Endodermal cell (in vitro differentiated cells): Measurements from ENCODE around the gene QSOX2. TPM values are rescaled to one million over a fixed set of nuclear protein-coding genes. Genes with fewer than 3 reads are reported as not detected.

Source experiments
- DNase-seq: peaks from one replicate; pipeline ENCODE4 v3.0.0-alpha.2; 2017
- H3K27ac ChIP-seq: 2 replicates; pipeline ENCODE4 v1.5.1; 2013; ENCODE audit warnings: mild to moderate bottlenecking, low read depth, low read length, moderate library complexity
- H3K27me3 ChIP-seq: 2 replicates; pipeline ENCODE4 v1.6.1; 2013; ENCODE audit warnings: mild to moderate bottlenecking, low read length, moderate library complexity; ENCODE audit not compliant: insufficient read depth, control insufficient read depth, poor library complexity, severe bottlenecking
- H3K36me3 ChIP-seq: 2 replicates; pipeline ENCODE4 v1.7.0; 2013; ENCODE audit warnings: mild to moderate bottlenecking, low read length, moderate library complexity; ENCODE audit not compliant: control insufficient read depth, insufficient read depth
- H3K4me1 ChIP-seq: one replicate; pipeline ENCODE4 v1.7.0; 2013; ENCODE audit warnings: low read length; ENCODE audit not compliant: control insufficient read depth, insufficient read depth
- H3K4me3 ChIP-seq: 2 replicates; pipeline ENCODE4 v1.5.1; 2013; ENCODE audit warnings: mild to moderate bottlenecking, low read length, moderate library complexity
- H3K9ac ChIP-seq: 2 replicates; pipeline ENCODE4 v1.6.1; 2013; ENCODE audit warnings: mild to moderate bottlenecking, low read length, moderate library complexity; ENCODE audit not compliant: poor library complexity, severe bottlenecking; ENCODE audit errors: extremely low read depth
- H3K9me3 ChIP-seq: 2 replicates; pipeline ENCODE4 v1.6.1; 2013; ENCODE audit warnings: mild to moderate bottlenecking, low read length, moderate library complexity; ENCODE audit not compliant: control insufficient read depth
- H3K27ac Mint-ChIP-seq: 2 replicates; pipeline ENCODE4 v1.8.0; 2020; ENCODE audit warnings: mixed read lengths
- H3K27me3 Mint-ChIP-seq: 2 replicates; pipeline ENCODE4 v1.8.0; 2021; ENCODE audit warnings: mild to moderate bottlenecking, mixed read lengths; ENCODE audit not compliant: insufficient read depth
- H3K36me3 Mint-ChIP-seq: 2 replicates; pipeline ENCODE4 v1.8.0; 2020; ENCODE audit warnings: low read depth, mixed read lengths
- H3K4me1 Mint-ChIP-seq: 2 replicates; pipeline ENCODE4 v1.8.0; 2020; ENCODE audit warnings: mixed read lengths
- H3K4me3 Mint-ChIP-seq: 2 replicates; pipeline ENCODE4 v1.8.0; 2020; ENCODE audit warnings: mild to moderate bottlenecking, moderate library complexity, mixed read lengths
- H3K9me3 Mint-ChIP-seq: 2 replicates; pipeline ENCODE4 v1.8.0; 2020; ENCODE audit warnings: mild to moderate bottlenecking, mixed read lengths
- CTCF ChIP-seq: fragments of 200-600 bp; sonication (generic); conservative IDR thresholded peaks from 2 replicates; pipeline ENCODE4 v1.5.0; 2021; ENCODE audit warnings: antibody characterized with exemption, mild to moderate bottlenecking
- WGBS, 2 experiments: methylation state at CpG; one replicate each; pipeline versions ENCODE4 v1.1.5 to v1.1.7; 2013; ENCODE audit warnings: missing lambda C conversion rate in 2 of 2, mixed read lengths in 1 of 2; ENCODE audit not compliant: insufficient coverage in 1 of 2, insufficient read length in 1 of 2; 5-methylcytosine and 5-hydroxymethylcytosine counted together
- total RNA-seq, 2 donors: library from RNA; stranded (reverse); fragmentation: NEBNext Ultra II Directional in 1 of 2; extraction: Animal tissue kit (Norgen Biotek cat#: 25700) in 1 of 2; gene quantifications; 2 replicates in 1 of 2; 3 replicates in 1 of 2; pipeline ENCODE4 v1.2.1, GENCODE V29; 2021

Gene QSOX2
- total RNA-seq, 2 donors from 2014 or later: 22.0 to 26.3 TPM

- Histone ChIP-seq H3K36me3 (no peaks in the 10 kb centered on the region), H3K9ac (no peak overlapping the region), H3K27ac (no peak overlapping the region), H3K27me3 (no peaks in the 10 kb centered on the region), H3K4me1 (peaks cover 7% of the 10 kb centered on the region), H3K4me3 (peak overlapping the region; percentile 87), H3K9me3 (no peaks in the 10 kb centered on the region)
- peaks cover 17% of the 10 kb centered on the region for H3K4me1 Mint-ChIP-seq
- WGBS, 2 experiments: 78 to 92% methylated on average over 4 of the region's 4 CpGs
- no peaks in the 10 kb centered on the region for H3K36me3 Mint-ChIP-seq
- peak overlapping the region; percentile 78 for H3K4me3 Mint-ChIP-seq
- DNase-seq: no peak
- no peaks in the 10 kb centered on the region for H3K9me3 Mint-ChIP-seq
- H3K27me3 Mint-ChIP-seq: peaks cover 10% of the 10 kb centered on the region
- no peak for TF ChIP-seq CTCF
- peak overlapping the region; percentile 7 for H3K27ac Mint-ChIP-seq
Measured at GRCh38 chr9:136243631-136244030, 2.0 kb downstream of the QSOX2 start.

GRCh38 chr9:136242918-136243525 lies 2.6 kb downstream of the QSOX2 start:
- no peak overlapping the region for H3K4me3 Mint-ChIP-seq
- H3K27me3 Mint-ChIP-seq: peaks cover 10% of the 10 kb centered on the region
- H3K4me1 ChIP-seq: peaks cover 7% of the 10 kb centered on the region
- H3K9me3 ChIP-seq: no peaks in the 10 kb centered on the region
- 72 to 75% methylated on average over 5 to 6 of the region's 6 CpGs for WGBS, 2 experiments
- H3K27ac Mint-ChIP-seq: no peak overlapping the region
- no peak overlapping the region for H3K4me3 ChIP-seq
- no peaks in the 10 kb centered on the region for H3K27me3 ChIP-seq
- no peak overlapping the region for H3K9ac ChIP-seq
- no peaks in the 10 kb centered on the region for H3K36me3 ChIP-seq
- no peak overlapping the region for H3K27ac ChIP-seq
- H3K4me1 Mint-ChIP-seq: peaks cover 17% of the 10 kb centered on the region
- peak; percentile 13 for TF ChIP-seq CTCF
- no peak for DNase-seq
- no peaks in the 10 kb centered on the region for H3K36me3 Mint-ChIP-seq
- no peaks in the 10 kb centered on the region for H3K9me3 Mint-ChIP-seq

DNA sequence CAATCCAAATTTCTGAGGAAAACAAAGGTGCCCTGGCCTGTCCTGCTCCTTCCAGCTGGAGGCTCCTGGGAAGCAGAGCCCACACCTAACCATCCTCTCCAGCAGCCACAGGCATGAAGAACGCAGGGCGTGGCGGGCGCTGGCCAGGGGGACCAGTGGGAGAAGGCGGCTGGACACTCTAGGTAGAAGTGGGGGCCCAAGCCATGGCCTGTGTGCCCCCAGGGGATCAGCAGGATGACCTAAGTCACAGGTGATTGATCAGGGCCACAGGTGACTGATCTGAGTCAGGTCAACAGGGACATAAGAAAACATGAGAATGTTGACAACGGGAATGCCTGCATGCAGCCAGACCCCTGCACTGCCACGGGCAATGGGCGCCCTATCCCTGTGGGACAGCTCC lies 3.4 kb downstream of the QSOX2 start:
- peaks cover 12% of the 10 kb centered on the region for H3K4me1 Mint-ChIP-seq
- H3K36me3 Mint-ChIP-seq: no peaks in the 10 kb centered on the region
- no peaks in the 10 kb centered on the region for H3K36me3 ChIP-seq
- WGBS, 2 experiments: 95 to 96% methylated on average over 7 to 8 of the region's 8 CpGs
- H3K4me3 Mint-ChIP-seq: no peak overlapping the region
- H3K4me1 ChIP-seq: peaks cover 7% of the 10 kb centered on the region
- H3K9ac ChIP-seq: no peak overlapping the region
- DNase-seq: no peak
- H3K27me3 ChIP-seq: no peaks in the 10 kb centered on the region
- H3K9me3 Mint-ChIP-seq: no peaks in the 10 kb centered on the region
- H3K9me3 ChIP-seq: no peaks in the 10 kb centered on the region
- TF ChIP-seq CTCF: no peak
- H3K4me3 ChIP-seq: no peak overlapping the region
- no peak overlapping the region for H3K27ac Mint-ChIP-seq
- H3K27ac ChIP-seq: no peak overlapping the region
- H3K27me3 Mint-ChIP-seq: peaks cover 8% of the 10 kb centered on the region
